SJSA1 (cell line): Measurements from ENCODE around the gene ZBTB18. TPM values are rescaled to one million over a fixed set of nuclear protein-coding genes. Genes with fewer than 3 reads are reported as not detected.

Experiments
- DNase-seq, 2 experiments: peaks; one replicate each; pipeline ENCODE4 v3.0.0-alpha.2; 2015 to 2020; ENCODE audit warnings: low spot score in 2 of 2, low read depth in 1 of 2
- H3K27ac ChIP-seq: fragments of 250-450 bp; sonication (Bioruptor Pico); 2 replicates; pipeline ENCODE4 v1.5.1; 2020; ENCODE audit warnings: mild to moderate bottlenecking, moderate library complexity
- H3K27me3 ChIP-seq: fragments of 250-450 bp; sonication (Bioruptor Pico); replicated peaks from 2 replicates; pipeline ENCODE4 v1.5.1; 2020; ENCODE audit warnings: mild to moderate bottlenecking, moderate library complexity
- H3K36me3 ChIP-seq: fragments of 250-450 bp; sonication (Bioruptor Pico); 2 replicates; pipeline ENCODE4 v1.5.1; 2020; ENCODE audit warnings: mild to moderate bottlenecking
- H3K4me1 ChIP-seq: fragments of 250-450 bp; sonication (Bioruptor Pico); replicated peaks from 2 replicates; pipeline ENCODE4 v1.6.1; 2021; ENCODE audit warnings: mild to moderate bottlenecking
- H3K4me3 ChIP-seq: fragments of 250-450 bp; sonication (Bioruptor Pico); 2 replicates; pipeline ENCODE4 v1.5.1; 2020; ENCODE audit warnings: mild to moderate bottlenecking
- H3K9me3 ChIP-seq: fragments of 250-450 bp; sonication (Bioruptor Pico); replicated peaks from 2 replicates; pipeline ENCODE4 v1.5.1; 2020; ENCODE audit warnings: mild to moderate bottlenecking
- total RNA-seq: library from RNA; depleted of rRNA; stranded (reverse); fragments of >200 nt; shearing (Covaris generic); gene quantifications from 2 replicates; pipeline ENCODE4 v1.2.3, GENCODE V29; 2014

ZBTB18 gene
- total RNA-seq, 1 experiment from 2014 or later: 36.2 TPM

DNA sequence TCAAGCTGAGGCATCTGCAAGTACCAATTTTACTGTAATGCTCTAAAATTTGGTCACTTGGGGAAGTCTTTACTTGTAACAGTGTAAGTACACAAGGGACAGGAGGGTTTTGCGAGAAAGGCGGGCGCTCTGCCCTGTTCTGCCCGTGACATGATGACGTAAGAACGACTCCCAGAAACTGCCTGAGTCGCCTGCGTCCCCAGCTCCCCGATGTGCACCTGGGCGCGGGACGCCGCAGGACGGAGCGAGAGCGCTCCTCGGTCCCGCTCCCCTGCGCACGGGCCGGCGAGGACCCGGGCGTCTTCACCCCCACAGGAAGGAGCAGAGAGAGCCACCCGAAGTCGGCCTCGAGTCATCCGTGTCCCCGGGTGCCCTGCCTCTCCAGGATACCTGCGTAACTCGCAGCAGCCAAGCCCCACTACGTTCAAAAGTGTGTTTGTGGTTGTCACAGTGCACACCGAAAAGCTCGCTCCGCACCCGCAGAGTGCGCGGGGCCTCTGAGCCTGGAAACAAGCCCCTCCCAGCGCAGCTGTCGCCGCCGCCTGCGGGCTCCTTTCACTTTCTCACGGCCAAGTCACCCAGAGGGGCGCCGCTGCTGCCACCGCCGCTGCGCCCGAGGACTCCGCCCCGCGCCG, 3.3 kb upstream of the ZBTB18 start:
- no peaks in the 10 kb centered on the region for H3K27me3 ChIP-seq
- H3K27ac ChIP-seq: peak overlapping the region; percentile 98
- H3K4me1 ChIP-seq: peaks cover 35% of the 10 kb centered on the region
- H3K9me3 ChIP-seq: no peaks in the 10 kb centered on the region
- peaks cover 10% of the 10 kb centered on the region; the same call in 1 of the 2 replicates for H3K36me3 ChIP-seq
- peak in 1 of 2 experiments; percentile 94 for DNase-seq
- H3K4me3 ChIP-seq: peak overlapping the region; percentile 91

DNA sequence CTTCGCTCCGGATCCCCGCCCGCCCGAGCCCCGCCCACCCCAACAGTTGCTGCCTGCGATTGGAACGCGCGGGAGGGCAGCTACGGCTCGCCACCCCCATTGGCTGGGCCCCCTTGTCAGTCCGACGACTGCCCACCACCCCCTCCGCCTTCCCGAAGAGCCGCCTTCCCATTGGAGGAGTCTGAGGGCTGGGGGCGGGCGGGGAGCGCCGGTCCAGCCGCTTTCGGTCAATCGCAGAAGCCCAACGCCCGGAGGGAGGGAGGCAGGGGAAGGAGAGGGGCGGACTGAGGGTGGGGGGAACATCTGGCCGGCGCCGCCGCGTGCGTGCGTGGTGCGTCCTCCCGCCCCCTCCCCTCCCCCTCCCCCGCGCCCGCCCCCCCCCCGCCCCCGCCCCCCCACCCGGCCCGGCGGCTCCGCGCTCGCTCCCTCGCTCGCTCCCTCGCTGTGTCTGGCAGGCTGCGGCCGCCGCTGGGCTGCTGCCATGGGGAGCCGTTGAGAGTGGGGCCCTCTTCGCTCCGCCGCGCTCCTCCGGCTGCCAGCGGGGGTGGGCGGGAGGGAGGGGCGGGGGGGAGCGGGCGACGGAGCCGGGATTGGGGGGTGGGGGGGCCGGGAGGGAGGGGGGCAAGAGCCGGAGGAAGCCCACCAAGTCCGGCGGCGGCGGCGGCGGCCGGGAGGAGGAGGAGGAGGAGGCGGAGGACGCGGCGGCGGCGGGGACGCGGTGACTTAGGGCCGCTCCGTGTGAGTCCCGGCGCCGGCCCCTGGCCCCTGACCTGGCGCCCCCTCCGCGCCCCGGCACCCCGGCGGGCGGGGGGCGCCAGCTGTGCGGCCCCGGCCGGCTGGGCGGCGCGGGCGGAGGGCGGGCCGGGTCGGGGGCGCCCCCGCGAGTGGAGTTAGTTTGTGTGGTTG, 2.6 kb upstream of the ZBTB18 start:
- peak; percentile 96 to 100 for DNase-seq
- Histone ChIP-seq H3K36me3 (peaks cover 15% of the 10 kb centered on the region; the same call in 1 of the 2 replicates), H3K4me3 (peak overlapping the region; percentile 91), H3K4me1 (peaks cover 35% of the 10 kb centered on the region), H3K27ac (peak overlapping the region; percentile 98; the same call in 1 of the 2 replicates), H3K9me3 (no peaks in the 10 kb centered on the region), H3K27me3 (no peaks in the 10 kb centered on the region)

DNA sequence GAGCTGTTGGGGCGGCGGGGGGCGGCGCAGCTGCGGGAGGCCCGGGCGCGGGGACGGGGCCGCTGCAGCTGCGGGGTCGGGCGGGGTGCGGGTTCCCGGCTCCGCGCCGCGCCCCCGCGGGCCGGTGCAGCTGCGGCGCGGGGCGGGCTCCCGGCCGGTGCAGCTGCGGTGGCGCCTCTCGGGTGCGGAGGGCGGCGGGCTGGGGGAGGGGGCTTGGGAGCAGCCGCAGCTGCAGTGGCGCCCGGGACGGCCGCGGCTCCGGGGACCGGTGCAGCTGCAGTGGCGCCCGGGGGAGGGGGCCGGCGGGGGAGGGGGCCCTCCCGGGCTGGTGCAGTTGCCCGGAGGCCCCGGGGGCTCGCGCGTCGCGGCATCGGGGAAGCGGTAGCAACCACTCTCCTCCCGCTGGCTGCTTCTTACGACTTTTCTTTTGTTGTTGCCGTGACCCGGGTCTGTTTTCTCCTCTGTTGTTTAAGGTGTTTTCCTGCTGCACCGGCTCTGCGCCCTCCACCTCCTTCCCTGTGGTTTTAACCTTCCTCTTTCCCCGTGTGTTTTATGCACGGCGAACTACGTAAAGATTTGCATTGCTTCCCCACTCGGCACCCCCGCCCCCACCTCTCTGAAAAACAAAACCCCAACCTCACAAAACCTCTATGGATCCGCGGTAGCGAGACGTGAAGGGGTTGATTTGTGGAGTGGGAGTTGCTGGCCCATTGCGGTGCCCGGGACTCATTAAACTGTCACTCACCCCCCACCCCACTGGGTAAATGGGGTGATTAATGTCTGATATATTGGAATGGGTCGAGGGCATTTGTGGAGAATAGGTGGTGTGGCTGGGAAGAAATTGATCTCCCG, 1.7 kb upstream of the ZBTB18 start:
- H3K4me1 ChIP-seq: peaks cover 35% of the 10 kb centered on the region
- H3K4me3 ChIP-seq: peak overlapping the region; percentile 53
- peak in 1 of 2 experiments; percentile 41 for DNase-seq
- peaks cover 24% of the 10 kb centered on the region for H3K36me3 ChIP-seq
- peak overlapping the region; percentile 23 for H3K27ac ChIP-seq
- H3K27me3 ChIP-seq: no peaks in the 10 kb centered on the region
- H3K9me3 ChIP-seq: no peaks in the 10 kb centered on the region

DNA sequence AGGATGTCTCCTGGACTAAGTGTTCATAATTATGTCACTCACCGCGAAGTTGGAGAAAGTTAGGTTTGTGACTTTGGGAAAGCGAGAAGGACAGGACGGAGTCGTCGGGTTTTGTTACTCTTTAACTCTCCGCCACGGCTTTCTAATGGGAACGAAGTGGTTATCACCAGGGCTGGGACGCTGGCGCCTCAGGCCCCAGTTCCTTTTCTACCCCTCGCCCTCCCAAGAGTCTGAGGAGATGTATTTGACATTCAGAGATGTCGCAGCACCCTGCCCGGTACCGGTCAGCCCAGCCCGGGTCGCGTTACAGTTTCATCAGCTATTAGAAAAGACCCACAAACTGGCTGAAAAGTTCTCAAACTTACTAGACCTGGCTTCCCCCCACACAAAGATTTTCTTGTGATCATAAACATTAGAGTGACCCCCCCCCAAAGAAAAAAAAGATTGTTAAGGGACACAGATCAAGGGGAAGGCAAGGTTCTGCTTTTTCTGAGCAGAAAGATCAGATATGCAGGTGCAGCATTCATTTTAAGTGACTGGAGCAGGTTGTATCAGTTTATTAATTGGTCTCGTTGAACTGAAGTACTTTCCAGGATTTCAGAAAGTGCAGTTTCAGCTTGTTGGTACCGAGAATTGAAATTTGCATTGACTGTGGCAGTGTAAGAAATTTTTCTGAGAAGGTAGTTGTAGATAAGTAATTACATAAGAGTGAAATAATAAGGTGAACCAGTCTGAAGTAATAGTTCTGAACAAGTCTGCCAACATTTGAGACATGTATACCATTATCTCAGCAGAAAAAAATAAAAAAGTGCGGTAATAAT, 859 bp upstream of the ZBTB18 start:
- Histone ChIP-seq H3K36me3 (peaks cover 31% of the 10 kb centered on the region), H3K27me3 (no peaks in the 10 kb centered on the region), H3K9me3 (no peaks in the 10 kb centered on the region), H3K27ac (peak overlapping the region; percentile 23), H3K4me3 (peak overlapping the region; percentile 53), H3K4me1 (peaks cover 35% of the 10 kb centered on the region)
- no peak for DNase-seq

DNA sequence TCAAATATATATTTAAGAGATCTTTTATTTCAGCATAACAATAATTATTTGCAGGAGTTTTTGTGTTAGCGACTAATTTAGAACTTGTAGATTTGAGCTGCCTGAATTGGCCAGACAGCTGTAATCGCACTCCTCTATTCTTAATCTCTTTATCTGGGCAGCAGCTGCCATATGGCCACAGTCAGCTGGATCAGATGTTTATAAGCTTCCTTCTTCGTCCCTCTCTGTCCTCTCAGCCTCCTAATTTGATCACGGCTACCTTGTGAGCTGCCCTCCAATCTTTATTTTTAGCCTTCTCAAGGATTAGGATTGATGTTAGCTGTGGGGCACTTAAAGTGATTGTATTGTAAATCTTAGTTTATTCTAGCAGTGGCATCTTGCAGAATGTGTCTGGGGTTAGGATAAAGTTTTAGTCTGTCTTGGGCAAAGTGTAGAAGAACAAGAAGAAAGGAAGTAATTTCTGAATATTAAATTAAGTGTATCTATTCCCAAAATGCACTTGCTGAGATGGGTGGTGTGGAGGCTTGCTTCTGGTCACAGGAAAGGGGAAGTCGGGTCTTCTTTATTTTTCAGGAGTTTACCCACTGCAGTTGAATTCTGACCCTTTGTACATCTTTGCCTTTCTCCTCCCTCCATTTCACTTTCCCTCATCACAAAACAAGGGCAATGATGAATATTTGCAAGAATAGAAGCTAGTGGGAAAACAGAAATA, 1.1 kb downstream of the ZBTB18 start:
- peaks cover 41% of the 10 kb centered on the region for H3K36me3 ChIP-seq
- no peaks in the 10 kb centered on the region for H3K27me3 ChIP-seq
- no peak overlapping the region for H3K27ac ChIP-seq
- peak in 1 of 2 experiments; percentile 28 for DNase-seq
- H3K4me3 ChIP-seq: no peak overlapping the region
- peaks cover 26% of the 10 kb centered on the region for H3K4me1 ChIP-seq
- H3K9me3 ChIP-seq: no peaks in the 10 kb centered on the region

DNA sequence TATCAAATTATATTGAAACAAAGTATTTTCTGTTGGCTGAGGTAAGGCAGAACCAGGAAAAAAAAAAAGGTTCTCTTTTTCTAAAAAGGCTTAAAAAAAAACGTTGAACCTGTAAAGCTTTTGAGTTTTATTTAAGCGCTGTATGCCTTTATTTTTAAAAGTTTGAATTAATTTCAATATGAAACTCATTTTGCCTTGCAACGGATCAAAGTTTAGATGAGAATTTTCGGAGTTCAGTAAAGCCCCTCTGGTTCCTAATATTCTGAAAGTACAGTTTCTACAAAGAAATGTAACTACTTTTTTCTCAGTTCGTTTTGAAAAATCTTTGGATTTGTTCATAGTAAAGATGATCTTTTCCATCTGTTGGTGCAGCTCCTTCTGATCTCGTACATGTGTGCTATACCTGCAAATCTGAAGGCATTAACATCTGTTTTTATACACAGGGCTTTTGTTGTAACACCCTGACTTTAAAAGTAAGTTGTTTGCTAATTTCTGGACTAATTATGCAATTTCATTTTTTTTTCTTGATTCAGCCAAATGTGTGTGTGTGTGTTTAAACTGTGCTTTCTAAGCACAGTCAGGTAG, 1.7 kb downstream of the ZBTB18 start:
- Histone ChIP-seq H3K9me3 (no peaks in the 10 kb centered on the region), H3K27me3 (no peaks in the 10 kb centered on the region), H3K27ac (no peak overlapping the region), H3K36me3 (peaks cover 44% of the 10 kb centered on the region), H3K4me1 (peaks cover 21% of the 10 kb centered on the region), H3K4me3 (no peak overlapping the region)
- DNase-seq: no peak

DNA sequence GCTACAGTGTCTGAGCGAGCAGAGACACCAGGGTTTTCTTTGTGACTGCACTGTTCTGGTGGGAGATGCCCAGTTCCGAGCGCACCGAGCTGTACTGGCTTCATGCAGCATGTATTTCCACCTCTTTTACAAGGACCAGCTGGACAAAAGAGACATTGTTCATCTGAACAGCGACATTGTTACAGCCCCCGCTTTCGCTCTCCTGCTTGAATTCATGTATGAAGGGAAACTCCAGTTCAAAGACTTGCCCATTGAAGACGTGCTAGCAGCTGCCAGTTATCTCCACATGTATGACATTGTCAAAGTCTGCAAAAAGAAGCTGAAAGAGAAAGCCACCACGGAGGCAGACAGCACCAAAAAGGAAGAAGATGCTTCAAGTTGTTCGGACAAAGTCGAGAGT, 2.7 kb downstream of the ZBTB18 start:
- Histone ChIP-seq H3K27me3 (no peaks in the 10 kb centered on the region), H3K4me3 (no peak overlapping the region), H3K4me1 (peaks cover 20% of the 10 kb centered on the region), H3K27ac (no peak overlapping the region), H3K9me3 (no peaks in the 10 kb centered on the region), H3K36me3 (peaks cover 43% of the 10 kb centered on the region)
- DNase-seq: no peak

DNA sequence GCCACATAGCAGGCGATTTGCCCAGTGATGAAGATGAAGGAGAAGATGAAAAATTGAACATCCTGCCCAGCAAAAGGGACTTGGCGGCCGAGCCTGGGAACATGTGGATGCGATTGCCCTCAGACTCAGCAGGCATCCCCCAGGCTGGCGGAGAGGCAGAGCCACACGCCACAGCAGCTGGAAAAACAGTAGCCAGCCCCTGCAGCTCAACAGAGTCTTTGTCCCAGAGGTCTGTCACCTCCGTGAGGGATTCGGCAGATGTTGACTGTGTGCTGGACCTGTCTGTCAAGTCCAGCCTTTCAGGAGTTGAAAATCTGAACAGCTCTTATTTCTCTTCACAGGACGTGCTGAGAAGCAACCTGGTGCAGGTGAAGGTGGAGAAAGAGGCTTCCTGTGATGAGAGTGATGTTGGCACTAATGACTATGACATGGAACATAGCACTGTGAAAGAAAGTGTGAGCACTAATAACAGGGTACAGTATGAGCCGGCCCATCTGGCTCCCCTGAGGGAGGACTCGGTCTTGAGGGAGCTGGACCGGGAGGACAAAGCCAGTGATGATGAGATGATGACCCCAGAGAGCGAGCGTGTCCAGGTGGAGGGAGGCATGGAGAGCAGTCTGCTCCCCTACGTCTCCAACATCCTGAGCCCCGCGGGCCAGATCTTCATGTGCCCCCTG, 3.3 kb downstream of the ZBTB18 start:
- Histone ChIP-seq H3K27ac (no peak overlapping the region), H3K4me3 (no peak overlapping the region), H3K36me3 (peaks cover 43% of the 10 kb centered on the region), H3K4me1 (peaks cover 20% of the 10 kb centered on the region), H3K9me3 (no peaks in the 10 kb centered on the region), H3K27me3 (no peaks in the 10 kb centered on the region)
- no peak for DNase-seq

DNA sequence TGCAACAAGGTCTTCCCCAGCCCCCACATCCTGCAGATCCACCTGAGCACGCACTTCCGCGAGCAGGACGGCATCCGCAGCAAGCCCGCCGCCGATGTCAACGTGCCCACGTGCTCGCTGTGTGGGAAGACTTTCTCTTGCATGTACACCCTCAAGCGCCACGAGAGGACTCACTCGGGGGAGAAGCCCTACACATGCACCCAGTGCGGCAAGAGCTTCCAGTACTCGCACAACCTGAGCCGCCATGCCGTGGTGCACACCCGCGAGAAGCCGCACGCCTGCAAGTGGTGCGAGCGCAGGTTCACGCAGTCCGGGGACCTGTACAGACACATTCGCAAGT, 3.8 kb downstream of the ZBTB18 start:
- Histone ChIP-seq H3K4me3 (no peak overlapping the region), H3K36me3 (peaks cover 40% of the 10 kb centered on the region), H3K4me1 (peaks cover 20% of the 10 kb centered on the region), H3K27me3 (no peaks in the 10 kb centered on the region), H3K27ac (no peak overlapping the region), H3K9me3 (no peaks in the 10 kb centered on the region)
- peak in 1 of 2 experiments; percentile 43 for DNase-seq

DNA sequence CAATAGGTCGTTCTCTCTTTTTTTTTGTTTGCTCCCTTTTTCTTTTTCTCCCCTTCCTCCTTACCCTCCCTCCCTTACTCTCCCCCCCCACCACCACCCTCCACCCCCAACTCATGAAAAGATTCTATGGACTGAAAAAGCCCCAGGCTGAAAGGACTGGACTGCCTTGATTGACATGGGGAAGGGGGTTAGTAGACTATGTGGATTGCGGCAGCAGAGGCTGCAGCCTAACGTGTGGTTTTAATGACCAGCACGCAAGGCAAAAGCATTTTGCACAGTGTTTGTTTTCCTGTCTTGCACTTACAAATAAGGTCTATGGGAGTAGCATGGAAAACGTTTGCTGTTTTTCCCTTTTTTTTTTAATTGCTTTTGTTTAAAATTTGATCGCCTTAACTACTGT, 5.5 kb downstream of the ZBTB18 start:
- no peaks in the 10 kb centered on the region for H3K9me3 ChIP-seq
- H3K27ac ChIP-seq: no peak overlapping the region
- no peak overlapping the region for H3K4me3 ChIP-seq
- H3K36me3 ChIP-seq: peaks cover 37% of the 10 kb centered on the region
- no peaks in the 10 kb centered on the region for H3K27me3 ChIP-seq
- peak in 1 of 2 experiments; percentile 18 for DNase-seq
- H3K4me1 ChIP-seq: peaks cover 7% of the 10 kb centered on the region

DNA sequence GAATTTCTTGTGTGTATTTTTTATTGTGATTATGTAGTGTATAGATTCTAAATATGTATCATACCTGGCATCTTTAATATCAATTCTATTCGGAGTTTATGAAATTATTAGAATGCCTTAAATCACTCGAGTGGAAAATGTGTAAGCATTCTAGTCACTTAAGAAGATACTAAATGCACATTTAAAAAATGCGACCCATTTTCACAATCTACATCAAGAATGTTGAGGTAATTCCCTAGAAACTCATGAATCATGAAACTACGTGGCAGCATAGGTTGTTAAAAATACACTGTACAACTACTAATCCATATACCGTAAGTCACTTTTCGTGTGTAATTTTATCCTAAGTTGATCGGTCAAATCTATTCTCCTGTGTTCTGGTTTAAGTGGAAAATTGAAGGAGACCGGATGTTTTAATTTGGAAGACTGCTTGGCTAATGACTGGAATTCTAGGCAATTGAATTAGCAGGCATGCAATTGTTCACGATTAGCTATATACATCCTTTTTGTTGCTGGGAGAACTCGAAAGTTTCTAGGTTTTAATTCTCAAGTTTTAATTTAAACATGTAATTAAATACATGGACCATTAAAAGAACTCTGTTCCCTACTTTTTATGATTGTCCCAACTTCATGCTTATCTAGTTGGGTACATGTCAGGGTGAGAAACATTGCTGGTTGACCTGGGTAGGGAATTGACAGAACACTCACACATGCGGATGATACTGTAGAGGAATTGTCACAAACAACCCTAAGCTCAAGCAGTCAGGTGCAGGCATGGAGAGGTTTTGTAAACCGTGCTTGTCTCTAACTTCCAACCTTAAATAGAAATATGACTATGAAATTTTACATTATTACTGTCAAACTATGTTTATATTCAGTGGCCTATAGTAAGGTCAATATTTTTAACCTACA, 6.6 kb downstream of the ZBTB18 start:
- Histone ChIP-seq H3K27me3 (no peaks in the 10 kb centered on the region), H3K4me1 (no peaks in the 10 kb centered on the region), H3K4me3 (no peak overlapping the region), H3K36me3 (peaks cover 37% of the 10 kb centered on the region), H3K9me3 (no peaks in the 10 kb centered on the region), H3K27ac (no peak overlapping the region)
- DNase-seq: no peak
